DND-41 (cell line): Measurements from ENCODE around the gene FFAR4.

Experiments used
- ATAC-seq: fragments of 200-7000 bp; cut with Tn5 transposase; 3 replicates; pipeline ENCODE4 v1.9.1; 2021; ENCODE audit warnings: low read depth; ENCODE audit not compliant: insufficient read depth
- DNase-seq: peaks from one replicate; pipeline ENCODE4 v3.0.0-alpha.2; 2020
- H2AFZ ChIP-seq: 2 replicates; pipeline ENCODE4 v1.6.0; 2012; ENCODE audit warnings: low read depth, low read length
- H3K27ac ChIP-seq: 2 replicates; pipeline ENCODE4 v1.5.1; 2012; ENCODE audit warnings: low read length, inconsistent platforms
- H3K27me3 ChIP-seq: fragments of 200-600 bp; sonication (generic); 2 replicates; pipeline ENCODE4 v1.6.0; 2012; ENCODE audit warnings: low read length, mild to moderate bottlenecking, inconsistent platforms; ENCODE audit not compliant: insufficient read depth, poor library complexity
- H3K36me3 ChIP-seq: 2 replicates; pipeline ENCODE4 v1.5.1; 2012; ENCODE audit warnings: low read length, inconsistent platforms; ENCODE audit not compliant: insufficient read depth
- H3K4me1 ChIP-seq: 2 replicates; pipeline ENCODE4 v1.5.1; 2012; ENCODE audit warnings: mild to moderate bottlenecking, low read length; ENCODE audit not compliant: insufficient read depth
- H3K4me2 ChIP-seq: 2 replicates; pipeline ENCODE4 v1.6.0; 2012; ENCODE audit warnings: mild to moderate bottlenecking, moderate library complexity, low read length, inconsistent platforms; ENCODE audit not compliant: insufficient read depth
- H3K4me3 ChIP-seq, 2 experiments: fragments of 200-600 bp in 1 of 2; shearing (Covaris generic) in 1 of 2; 2 replicates each; pipeline ENCODE4 v1.5.1; 2012 to 2016; ENCODE audit warnings: inconsistent platforms in 2 of 2, low read length in 2 of 2, mild to moderate bottlenecking in 2 of 2, low read depth in 1 of 2, moderate library complexity in 1 of 2
- H3K79me2 ChIP-seq: 2 replicates; pipeline ENCODE4 v1.6.0; 2012; ENCODE audit warnings: low read length, inconsistent platforms; ENCODE audit not compliant: insufficient read depth
- H3K9ac ChIP-seq: 2 replicates; pipeline ENCODE4 v1.6.0; 2012; ENCODE audit warnings: low read depth, mild to moderate bottlenecking, inconsistent platforms, low read length, moderate library complexity
- H3K9me3 ChIP-seq: 2 replicates; pipeline ENCODE4 v1.5.1; 2012; ENCODE audit warnings: low read length, moderate library complexity, mild to moderate bottlenecking, inconsistent platforms; ENCODE audit not compliant: insufficient read depth, severe bottlenecking
- H4K20me1 ChIP-seq: 2 replicates; pipeline ENCODE4 v1.6.0; 2012; ENCODE audit warnings: low read length; ENCODE audit not compliant: insufficient read depth
- EZH2 ChIP-seq: IDR thresholded peaks from 3 replicates; pipeline ENCODE4 v1.6.1; 2012; ENCODE audit warnings: borderline replicate concordance, low read depth, mild to moderate bottlenecking, moderate library complexity, low read length, inconsistent platforms; ENCODE audit not compliant: severe bottlenecking
- TF ChIP-seq, protein P1 (sequence below): IDR thresholded peaks from 2 replicates; pipeline ENCODE4 v1.5.1; 2012; ENCODE audit warnings: borderline replicate concordance, low read length, moderate library complexity, mild to moderate bottlenecking; ENCODE audit not compliant: poor library complexity, severe bottlenecking; ENCODE audit errors: extremely low read depth

The FFAR4 gene

DNA sequence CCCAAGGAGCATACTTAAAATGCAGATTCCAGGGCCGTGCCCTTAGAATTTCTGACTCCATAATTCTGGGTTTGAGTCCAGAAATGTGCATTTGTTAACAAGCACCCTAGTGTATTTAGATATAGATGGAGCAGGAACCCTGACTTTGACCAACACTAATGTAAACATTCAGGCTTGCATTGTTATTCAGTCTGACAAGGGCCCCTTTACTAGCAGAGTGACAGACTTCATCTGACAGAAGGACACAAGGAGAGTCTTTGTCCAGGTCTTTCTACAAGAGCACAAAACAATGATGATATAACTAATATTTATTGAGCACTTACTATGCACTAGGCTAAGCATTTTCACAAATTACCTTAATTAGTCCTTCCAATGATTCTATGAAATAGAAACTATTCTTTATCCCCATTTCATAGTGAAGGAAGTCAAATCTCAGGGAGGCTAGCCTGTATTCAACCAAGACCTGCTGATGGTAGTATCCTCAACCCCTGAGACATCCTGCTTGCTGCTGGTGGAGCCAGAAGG, 30.7 kb downstream of the FFAR4 start:
- DNase-seq = no peak
- no peak overlapping the region for H3K4me3 ChIP-seq
- H4K20me1 ChIP-seq = no peaks in the 10 kb centered on the region
- H3K9me3 ChIP-seq = no peaks in the 10 kb centered on the region
- H3K36me3 ChIP-seq = no peaks in the 10 kb centered on the region
- no peak for ATAC-seq
- no peaks in the 10 kb centered on the region for H3K4me1 ChIP-seq
- H3K4me2 ChIP-seq = no peak overlapping the region
- TF ChIP-seq, protein P1, sequence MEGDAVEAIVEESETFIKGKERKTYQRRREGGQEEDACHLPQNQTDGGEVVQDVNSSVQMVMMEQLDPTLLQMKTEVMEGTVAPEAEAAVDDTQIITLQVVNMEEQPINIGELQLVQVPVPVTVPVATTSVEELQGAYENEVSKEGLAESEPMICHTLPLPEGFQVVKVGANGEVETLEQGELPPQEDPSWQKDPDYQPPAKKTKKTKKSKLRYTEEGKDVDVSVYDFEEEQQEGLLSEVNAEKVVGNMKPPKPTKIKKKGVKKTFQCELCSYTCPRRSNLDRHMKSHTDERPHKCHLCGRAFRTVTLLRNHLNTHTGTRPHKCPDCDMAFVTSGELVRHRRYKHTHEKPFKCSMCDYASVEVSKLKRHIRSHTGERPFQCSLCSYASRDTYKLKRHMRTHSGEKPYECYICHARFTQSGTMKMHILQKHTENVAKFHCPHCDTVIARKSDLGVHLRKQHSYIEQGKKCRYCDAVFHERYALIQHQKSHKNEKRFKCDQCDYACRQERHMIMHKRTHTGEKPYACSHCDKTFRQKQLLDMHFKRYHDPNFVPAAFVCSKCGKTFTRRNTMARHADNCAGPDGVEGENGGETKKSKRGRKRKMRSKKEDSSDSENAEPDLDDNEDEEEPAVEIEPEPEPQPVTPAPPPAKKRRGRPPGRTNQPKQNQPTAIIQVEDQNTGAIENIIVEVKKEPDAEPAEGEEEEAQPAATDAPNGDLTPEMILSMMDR = no peak
- TF ChIP-seq EZH2 = no peak
- H3K27ac ChIP-seq = no peak overlapping the region
- no peak overlapping the region for H3K9ac ChIP-seq
- H2AFZ ChIP-seq = no peak overlapping the region
- no peaks in the 10 kb centered on the region for H3K27me3 ChIP-seq
- no peaks in the 10 kb centered on the region for H3K79me2 ChIP-seq

DNA sequence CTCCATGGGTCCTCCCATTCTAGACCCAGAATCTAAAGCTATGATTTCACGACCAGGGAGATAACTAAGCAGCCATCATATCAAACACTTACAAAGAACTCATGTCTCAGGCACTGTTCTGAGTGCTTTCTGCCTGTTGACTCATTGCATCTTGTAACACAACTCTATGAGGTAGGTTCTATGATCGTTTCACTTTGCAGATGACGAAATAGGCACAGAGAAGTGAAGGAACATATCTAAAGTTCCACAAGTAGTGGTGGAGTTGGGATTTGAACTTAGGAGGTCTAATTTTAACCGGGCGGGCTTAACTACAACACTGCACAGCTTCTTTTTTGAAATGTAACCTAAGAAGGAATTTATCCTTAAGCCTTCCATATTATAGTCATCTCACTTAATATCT, 31.7 kb downstream of the FFAR4 start:
- TF ChIP-seq EZH2 = no peak
- TF ChIP-seq, protein P1 = no peak
- H3K9ac ChIP-seq = no peak overlapping the region
- no peak overlapping the region for H3K27ac ChIP-seq
- no peak overlapping the region for H2AFZ ChIP-seq
- no peak overlapping the region for H3K4me3 ChIP-seq
- DNase-seq (no peak), ATAC-seq (no peak)
- no peaks in the 10 kb centered on the region for H3K79me2 ChIP-seq
- no peaks in the 10 kb centered on the region for H3K9me3 ChIP-seq
- H3K4me1 ChIP-seq = no peaks in the 10 kb centered on the region
- no peaks in the 10 kb centered on the region for H4K20me1 ChIP-seq
- H3K4me2 ChIP-seq = no peak overlapping the region
- H3K36me3 ChIP-seq = no peaks in the 10 kb centered on the region
- no peaks in the 10 kb centered on the region for H3K27me3 ChIP-seq

DNA sequence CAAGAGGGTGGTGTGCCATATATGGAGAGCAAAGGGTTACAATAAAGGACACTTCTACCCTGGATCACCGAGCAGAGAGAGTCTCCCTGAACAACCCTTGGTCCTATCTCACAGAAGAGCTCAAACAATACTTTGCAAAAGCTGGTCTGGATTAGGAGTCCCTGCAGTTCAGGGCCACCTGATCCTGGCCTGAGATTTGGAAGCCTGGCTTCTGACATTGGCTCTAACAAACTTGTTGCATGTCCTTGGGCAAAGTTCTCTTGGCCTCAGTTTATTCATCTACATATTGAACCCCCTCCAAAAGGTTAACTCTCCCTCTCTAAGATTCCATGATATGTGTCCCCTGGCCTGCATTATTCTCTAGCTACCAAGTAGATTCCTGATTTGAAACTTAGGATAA, 32.9 kb downstream of the FFAR4 start:
- H3K4me1 ChIP-seq = no peaks in the 10 kb centered on the region
- no peak for ATAC-seq
- TF ChIP-seq, protein P1 = no peak
- no peak for TF ChIP-seq EZH2

DNA sequence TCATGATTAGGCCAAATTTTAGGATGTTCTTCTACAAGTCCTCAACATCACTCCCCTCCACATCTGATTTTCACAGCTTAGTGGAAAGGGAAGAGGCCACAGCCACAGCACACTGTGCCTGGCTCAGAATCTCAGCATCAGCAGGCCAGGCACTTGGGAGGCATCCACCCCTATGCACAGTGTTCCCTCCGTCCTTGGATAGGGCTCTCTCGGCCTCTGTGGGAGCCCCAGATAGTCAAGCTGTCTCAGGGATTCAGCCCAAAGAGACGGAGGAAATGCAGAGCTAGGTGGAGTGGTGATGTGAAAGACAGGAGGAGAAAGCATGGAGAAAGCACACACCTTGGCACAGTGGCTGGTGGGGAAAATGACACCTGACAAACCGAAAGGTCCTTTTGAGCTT, 33.3 kb downstream of the FFAR4 start:
- Histone ChIP-seq H4K20me1 (no peaks in the 10 kb centered on the region), H3K27ac (no peak overlapping the region), H3K79me2 (no peaks in the 10 kb centered on the region), H3K27me3 (no peaks in the 10 kb centered on the region), H3K36me3 (no peaks in the 10 kb centered on the region), H3K4me2 (no peak overlapping the region), H3K9me3 (no peaks in the 10 kb centered on the region), H3K9ac (no peak overlapping the region), H2AFZ (no peak overlapping the region), H3K4me1 (no peaks in the 10 kb centered on the region), H3K4me3 (no peak overlapping the region)
- DNase-seq (no peak), ATAC-seq (no peak)
- TF ChIP-seq, protein P1 = no peak
- no peak for TF ChIP-seq EZH2

More for the DNA sequence above, 32.9 kb downstream of the FFAR4 start:
- H3K27me3 ChIP-seq = no peaks in the 10 kb centered on the region
- H3K4me2 ChIP-seq = no peak overlapping the region
- no peak overlapping the region for H3K9ac ChIP-seq
- H3K9me3 ChIP-seq = no peaks in the 10 kb centered on the region
- no peak overlapping the region for H3K27ac ChIP-seq
- H4K20me1 ChIP-seq = no peaks in the 10 kb centered on the region
- H3K79me2 ChIP-seq = no peaks in the 10 kb centered on the region
- DNase-seq = no peak
- H3K4me3 ChIP-seq = no peak overlapping the region
- H2AFZ ChIP-seq = no peak overlapping the region
- no peaks in the 10 kb centered on the region for H3K36me3 ChIP-seq
